Measurements from ENCODE around the gene C16orf92.

Gene C16orf92

DNA sequence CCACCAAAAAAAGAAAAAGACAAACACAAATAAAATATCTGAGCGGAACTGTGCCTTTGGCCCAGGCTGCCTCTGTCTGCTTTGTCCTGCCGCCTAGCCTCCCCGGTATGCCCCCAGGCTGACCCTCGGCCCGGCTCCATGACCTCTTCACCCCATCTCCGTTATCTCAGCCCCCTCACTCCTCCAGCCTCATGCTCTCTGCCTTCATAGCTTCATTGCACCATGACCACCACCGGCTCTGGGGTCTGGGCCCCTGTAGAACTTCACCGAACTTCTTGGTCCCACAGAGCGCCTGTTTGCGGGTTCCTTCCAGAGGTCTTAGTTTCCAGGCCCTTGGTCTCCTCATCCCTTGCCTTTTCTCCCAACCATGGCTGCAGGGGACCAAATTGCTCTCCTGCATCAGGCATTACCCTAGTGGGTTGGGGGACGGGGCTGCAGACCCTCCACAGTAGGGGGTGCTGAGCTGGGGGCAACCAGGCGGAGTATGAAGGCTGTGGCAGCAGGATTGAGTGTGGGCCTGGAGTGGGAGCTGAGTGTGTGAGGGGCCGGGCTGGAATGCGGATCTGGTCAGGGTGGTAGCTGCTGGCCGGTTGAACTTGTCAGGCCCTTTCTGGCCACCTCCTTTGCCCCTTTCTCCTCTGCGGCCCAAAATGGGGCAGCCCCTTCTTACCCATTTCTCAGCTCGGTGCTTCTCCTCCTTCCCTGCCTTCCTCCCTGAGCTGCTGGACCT lies 34.5 kb upstream of the C16orf92 start:
- no peak for DNase-seq (ENCODE audit: low spot score)

DNA sequence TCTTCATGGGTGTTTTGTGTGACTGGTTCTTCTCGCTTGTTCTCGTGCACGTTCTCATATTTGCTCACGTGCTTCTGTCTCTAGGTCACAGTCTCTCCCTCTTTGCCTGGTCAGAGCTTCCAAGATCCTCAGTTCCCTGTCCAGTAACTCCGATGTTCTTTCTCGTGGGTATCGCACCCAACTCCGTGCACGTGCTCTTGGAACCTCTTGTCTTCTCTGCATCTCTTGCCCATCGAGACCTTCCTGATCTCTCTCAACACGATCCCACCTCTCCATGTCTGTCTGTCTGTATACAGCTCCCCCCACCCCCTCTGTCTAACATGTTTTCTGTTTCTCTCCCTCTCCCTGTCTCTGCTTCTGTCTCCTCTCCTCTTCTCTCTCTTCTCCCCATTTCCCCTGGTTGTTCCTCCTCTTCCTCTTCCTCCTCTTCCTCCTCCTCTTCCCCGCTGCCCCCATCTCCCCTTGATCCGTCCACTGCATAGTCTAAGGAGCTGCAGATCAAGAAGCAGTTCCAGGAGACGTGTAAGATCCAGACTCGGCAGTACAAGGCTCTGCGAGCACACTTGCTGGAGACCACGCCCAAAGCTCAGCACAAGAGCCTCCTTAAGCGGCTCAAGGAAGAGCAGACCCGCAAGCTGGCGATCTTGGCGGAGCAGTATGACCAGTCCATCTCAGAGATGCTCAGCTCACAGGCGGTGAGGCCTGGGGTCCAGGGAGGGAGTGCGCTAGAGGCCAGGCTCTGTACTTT lies 33.7 kb upstream of the C16orf92 start:
- DNase-seq (ENCODE audit: low spot score), result no peak

DNA sequence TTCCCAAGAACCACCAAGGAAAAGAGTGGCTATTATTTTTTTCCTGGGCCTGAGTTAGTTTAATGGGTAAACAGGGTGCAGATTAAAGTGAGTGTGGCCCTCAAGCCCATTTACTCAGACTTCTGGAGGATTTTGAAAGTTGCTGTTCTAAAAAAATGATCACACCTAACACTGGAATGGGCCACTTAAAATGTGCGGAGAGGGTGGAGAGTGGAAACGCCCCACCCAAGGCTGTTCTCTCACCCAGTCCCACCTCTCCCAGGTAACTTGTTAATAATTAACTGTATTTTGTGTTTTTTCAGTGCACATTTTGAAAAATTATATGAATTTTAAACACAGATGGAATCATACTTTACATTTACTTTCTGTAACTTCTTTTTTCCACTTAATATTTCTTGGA lies 33.0 kb upstream of the C16orf92 start:
- no peak for DNase-seq (ENCODE audit: low spot score)

DNA sequence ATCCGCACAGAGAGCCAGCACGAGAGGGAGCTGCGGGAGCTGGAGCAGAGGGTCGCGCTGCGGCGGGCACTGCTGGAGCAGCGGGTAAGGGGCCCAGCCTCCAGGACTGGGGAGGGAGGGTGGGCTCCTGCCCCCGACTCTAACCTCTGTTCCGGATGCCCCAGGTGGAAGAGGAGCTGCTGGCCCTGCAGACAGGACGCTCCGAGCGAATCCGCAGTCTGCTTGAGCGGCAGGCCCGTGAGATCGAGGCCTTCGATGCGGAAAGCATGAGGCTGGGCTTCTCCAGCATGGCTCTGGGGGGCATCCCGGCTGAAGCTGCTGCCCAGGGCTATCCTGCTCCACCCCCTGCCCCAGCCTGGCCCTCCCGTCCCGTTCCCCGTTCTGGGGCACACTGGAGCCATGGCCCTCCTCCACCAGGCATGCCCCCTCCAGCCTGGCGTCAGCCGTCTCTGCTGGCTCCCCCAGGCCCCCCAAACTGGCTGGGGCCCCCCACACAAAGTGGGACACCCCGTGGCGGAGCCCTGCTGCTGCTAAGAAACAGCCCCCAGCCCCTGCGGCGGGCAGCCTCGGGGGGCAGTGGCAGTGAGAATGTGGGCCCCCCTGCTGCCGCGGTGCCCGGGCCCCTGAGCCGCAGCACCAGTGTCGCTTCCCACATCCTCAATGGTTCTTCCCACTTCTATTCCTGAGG lies 32.0 kb upstream of the C16orf92 start:
- DNase-seq (ENCODE audit: low spot score), result no peak

DNA sequence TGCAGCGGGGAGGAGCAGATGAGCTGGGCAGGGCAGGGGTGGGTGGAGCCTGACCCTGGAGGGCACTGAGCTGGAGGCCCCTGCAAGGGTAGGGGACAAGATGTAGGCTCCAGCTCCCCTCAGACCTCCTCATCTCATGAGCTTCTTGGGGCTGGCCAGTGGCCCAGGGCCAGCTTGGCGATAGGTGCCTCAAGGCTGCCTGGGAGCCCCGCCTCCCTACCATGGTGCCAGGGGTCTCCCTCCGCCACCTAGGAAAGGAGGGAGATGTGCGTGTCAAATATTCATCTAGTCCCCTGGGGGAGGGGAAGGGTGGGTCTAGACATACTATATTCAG lies 31.5 kb upstream of the C16orf92 start:
- DNase-seq (ENCODE audit: low spot score), result no peak

DNA sequence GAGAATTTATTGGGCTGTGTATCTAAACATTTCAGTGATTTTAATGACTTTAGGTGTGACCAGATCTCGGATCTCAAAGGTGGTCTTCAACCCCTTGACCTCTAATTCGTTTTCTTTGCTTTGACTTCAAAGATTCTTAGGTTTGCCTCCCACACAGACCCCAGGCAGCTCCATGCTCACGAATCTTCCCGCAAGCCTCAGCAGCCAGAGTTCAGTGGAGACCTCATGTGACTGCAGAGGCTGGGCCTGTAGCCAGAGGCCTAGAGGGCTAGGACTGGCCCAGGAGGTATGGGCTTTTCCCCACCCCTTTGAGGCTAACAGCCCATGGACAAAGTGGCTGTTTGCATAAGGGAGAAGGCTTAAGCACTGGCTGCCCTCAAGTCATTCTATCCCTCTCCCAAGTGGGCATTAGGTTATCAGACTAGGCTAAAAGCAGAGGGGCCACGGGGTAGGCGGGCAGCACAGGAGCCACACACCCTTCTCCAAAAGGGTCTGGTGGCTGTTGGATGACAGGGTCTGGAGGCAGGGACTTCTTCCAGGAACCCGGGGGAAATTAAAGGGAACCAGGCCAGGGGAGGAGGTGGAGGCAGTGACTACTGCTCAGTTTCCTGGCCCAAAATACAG lies 30.5 kb upstream of the C16orf92 start:
- no peak for DNase-seq (ENCODE audit: low spot score)

DNA sequence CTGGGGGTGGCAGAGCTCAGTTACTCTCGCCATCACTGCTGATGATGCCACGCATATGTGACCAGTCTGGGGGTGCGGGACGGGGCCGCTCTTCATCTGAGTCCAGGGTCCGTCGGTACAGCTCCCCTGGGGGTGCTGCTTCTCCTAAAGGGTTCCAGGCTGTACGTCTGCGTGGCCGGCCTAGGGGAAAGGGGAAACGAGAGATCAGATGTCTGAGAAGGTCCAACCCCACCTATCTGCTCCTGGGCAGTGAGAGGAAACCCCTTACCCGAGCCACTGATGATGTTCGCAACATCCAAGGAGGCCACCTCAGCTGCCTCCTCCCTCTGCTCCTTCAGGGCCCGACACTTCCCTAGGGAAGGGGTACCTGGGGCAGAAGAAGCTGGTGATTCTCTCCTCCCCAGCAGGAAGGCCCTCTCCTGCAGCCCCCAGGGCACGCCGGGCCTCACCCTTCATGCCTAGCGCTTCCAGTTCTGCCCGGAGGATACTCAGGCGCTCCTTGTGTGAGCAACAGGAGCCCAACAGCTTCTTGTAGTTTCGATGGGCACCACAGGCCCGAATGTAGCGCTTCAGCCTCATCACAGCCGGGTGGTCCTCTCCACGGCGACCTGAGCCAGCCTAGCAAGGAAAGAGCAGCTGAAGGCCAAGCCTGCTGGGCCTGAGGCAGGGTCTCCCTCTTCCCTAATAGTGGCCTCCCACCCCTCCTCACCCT lies 29.7 kb upstream of the C16orf92 start:
- DNase-seq (ENCODE audit: low spot score), result no peak

DNA sequence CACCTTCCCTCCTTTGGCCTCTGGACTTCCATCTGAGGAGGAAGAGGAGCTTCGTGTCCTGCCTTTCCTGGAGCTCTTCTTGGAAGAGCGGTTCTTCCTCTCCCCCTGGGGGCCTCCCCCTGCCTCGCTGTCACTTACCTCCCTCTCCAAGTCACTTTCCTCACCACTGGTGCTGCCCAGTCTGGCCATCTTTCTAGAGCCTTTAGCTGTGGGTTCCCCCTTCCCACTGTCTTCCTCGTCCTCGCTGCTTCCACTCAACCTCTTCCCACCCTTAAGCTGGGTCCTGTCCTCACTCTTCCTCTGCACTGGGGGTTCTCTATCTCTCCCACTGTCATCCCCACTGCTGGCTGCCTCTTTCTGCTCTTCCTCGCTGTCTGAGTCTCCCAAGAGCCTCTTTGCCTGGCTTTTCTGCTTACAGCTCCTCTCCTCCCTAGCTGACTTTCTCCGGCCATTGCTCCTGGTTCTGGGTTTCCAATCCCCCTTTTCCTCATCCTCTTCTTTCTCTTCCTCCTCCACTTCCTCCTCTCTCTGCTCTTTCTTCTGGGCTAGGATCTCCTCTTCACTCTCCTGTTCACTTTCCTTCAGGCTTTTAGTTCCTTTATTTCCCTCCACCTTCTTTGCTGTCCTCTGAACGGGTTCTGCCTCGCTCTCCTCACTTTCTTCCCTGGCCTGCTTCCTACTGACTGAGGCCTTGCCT lies 28.9 kb upstream of the C16orf92 start:
- no peak for DNase-seq (ENCODE audit: low spot score)

DNA sequence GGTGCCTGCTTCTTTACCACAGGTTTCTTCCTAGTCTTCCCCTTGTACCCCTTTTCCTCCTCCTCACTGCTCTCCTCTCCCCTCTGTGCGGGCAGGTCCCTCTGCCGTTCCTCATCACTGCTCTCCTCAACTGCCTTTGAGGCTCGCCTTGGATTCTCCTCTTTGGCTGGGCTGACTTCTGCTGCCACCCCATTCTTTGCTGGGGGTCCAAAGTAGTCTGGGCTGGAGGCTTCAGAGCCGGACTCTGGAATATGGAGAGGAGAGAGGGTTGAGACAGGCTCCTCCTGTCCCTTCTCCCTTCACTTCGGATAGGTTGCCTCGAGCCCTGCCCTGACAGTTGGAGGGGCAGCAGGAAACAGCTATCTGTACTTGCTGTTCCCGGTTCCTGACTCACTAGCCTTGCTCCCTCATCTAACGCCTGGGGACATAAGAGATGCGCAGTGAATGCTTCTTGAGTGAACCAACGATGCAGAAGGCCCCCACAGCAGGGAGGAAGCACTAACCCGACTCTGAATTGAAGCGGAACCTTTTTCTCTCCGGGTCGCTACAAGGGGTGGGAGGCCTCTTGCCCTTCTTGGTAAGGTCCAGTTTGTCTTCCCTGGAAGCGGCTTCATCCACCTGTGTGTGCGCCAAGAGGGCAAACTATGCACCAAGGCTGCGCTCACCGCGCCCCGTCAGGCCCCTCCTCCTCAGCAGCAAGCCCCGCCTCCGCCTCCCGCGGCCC lies 28.2 kb upstream of the C16orf92 start:
- DNase-seq (ENCODE audit: low spot score), result no peak

DNA sequence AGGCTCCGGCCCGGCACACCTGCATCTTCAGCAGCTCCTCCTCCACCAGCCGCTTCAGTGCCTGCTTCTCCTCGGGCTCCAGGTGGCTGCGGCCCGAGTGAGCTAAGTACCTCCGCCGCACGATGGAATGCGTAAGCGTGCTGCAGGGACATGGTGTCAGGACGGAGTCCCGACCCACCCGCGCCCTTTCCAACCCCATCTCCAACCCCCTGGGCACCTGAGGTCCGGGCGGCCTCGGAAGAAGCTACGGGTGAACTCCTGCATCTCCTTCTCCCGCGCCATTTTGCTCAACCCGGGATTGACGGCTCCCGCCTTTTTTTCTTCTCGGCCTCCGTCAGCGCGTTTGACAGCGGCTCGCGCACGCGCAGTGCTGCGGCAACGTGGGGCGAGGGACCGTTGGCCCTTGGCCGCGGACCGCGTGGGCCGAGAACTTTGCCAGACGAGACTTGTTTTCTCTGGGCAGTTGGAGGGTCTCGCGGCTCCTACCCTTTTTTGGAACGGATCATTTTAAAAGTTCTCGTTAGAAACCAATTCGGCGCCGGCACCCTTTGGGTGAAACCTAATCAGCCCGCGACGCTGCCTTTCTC lies 27.6 kb upstream of the C16orf92 start, which contains the start of gene HIRIP3:
HIRIP3 (minus strand) TSS at position 294 of the 587 bp plus-strand sequence; CDS start at position 282, 12 bp downstream.
- peak; percentile 91 for DNase-seq (ENCODE audit: low spot score)

DNA sequence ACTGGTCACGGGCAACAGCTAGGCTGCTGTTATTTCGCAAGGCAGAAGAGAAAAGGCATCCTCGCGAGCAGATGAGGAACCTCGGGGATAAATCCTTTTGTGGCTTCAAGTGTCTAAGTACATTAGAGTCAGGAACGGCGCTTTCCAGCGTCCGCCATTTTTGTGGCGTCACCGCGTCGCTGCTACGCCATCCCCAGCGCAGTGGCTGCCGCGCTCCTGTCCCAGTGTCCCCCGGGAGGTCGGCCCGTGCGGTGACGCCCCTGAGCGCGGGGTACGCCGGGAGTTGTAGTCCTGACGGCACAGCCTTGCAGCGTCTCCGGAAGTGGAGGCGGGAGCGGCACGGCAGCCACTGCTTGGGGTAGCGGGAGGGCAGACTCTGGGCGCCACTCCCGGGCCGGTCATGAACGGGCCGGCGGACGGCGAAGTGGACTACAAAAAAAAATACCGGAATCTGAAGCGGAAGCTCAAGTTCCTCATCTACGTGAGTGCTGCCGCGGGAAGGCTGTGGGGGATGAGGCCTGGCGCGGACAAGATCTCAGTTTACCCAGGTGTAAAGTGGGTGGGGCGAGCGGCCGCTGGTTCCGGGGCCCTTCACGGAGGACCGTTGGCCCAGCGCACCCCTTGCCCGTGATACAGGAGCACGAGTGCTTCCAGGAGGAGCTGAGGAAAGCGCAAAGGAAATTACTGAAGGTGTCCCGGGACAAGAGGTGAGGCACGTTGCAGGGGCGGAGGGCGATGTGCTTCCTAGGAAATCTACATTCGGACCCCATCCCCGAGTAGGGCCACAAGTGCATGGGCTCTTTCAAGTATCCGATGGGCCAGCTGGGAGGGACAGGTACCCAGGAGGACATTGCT lies 26.9 kb upstream of the C16orf92 start, which contains the start of gene INO80E:
INO80E (plus strand) TSS at position 331 of the 855 bp plus-strand sequence; CDS start at position 401, 70 bp downstream.
- DNase-seq (ENCODE audit: low spot score), result peak; percentile 97

DNA sequence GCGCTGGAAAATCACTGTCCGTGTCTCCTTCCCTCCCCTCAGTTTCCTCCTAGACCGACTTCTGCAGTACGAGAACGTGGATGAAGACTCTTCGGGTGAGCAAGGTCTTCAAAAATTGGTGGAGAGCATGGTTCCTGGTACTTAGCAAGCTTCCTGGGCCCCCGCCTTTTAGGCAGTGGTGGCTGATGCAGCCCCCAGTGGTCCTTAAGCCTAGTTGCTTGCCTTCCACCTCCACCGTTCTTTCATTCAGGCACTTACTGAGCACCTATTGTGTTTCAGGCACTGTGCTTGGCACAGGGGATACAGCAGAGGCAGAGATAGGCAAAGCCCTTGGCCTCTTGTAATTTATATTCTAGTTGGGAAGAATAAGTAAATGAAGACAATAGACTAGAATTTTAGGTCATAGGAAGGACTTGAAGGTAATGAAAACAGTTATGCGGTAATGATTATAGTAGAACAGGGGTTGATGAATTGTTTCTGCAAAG lies 26.2 kb upstream of the C16orf92 start:
- no peak for DNase-seq (ENCODE audit: low spot score)

DNA sequence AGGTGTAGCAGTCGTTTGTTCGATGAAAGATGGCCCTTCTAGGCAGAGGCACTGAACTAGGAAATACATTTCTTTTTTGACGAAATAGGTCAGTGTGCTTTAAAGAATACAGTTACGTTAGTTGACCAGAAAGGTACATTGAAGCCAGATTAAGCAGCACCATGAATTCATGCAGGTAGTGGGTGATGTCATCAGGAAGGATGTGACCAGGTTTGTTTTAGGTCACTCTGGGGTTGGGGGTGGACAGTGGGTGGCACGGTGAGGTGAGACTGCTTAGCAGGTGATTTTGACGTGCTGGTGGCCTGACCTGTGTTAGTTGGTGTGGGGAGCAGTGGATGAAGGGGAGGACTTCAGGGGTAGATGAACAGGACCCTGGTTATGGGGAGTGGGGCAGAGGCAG lies 23.4 kb upstream of the C16orf92 start:
- no peak for DNase-seq (ENCODE audit: low spot score)

DNA sequence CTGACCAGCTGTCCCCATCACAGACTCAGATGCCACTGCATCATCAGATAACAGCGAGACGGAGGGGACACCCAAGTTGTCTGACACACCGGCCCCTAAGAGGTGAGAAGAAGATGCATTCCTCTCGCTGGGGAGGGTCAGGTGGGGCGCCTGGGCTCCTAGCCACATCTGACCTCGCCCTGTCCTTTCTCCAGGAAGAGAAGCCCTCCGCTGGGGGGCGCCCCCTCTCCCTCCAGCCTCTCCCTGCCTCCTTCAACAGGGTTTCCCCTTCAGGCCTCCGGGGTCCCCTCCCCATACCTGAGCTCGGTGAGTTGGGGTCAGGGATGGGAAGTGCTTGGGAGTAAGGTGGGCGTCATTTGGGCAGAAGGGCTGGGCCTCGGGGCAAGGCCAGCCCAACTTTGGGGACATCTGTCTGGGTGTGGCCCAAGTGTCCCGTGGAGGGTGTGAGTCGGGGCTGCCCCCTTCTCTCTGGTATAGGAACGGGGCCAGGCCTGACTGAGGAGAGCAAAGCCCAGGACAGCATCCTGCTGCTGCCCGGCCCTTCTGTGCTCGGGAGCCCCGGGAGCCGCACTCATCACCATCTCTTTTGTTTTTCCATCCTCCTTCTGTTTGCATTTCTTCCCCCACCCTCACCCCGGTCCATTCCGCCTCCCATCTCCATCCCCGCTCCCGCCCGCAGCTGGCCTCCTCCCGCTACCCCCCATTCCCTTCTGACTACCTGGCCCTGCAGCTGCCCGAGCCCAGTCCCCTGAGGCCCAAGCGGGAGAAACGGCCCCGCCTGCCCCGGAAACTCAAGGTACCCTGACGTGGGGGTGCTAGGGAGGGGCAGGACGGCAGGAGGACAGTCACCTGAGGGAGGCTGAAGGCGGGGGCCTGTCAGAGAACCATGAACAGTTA lies 22.0 kb upstream of the C16orf92 start:
- no peak for DNase-seq (ENCODE audit: low spot score)

DNA sequence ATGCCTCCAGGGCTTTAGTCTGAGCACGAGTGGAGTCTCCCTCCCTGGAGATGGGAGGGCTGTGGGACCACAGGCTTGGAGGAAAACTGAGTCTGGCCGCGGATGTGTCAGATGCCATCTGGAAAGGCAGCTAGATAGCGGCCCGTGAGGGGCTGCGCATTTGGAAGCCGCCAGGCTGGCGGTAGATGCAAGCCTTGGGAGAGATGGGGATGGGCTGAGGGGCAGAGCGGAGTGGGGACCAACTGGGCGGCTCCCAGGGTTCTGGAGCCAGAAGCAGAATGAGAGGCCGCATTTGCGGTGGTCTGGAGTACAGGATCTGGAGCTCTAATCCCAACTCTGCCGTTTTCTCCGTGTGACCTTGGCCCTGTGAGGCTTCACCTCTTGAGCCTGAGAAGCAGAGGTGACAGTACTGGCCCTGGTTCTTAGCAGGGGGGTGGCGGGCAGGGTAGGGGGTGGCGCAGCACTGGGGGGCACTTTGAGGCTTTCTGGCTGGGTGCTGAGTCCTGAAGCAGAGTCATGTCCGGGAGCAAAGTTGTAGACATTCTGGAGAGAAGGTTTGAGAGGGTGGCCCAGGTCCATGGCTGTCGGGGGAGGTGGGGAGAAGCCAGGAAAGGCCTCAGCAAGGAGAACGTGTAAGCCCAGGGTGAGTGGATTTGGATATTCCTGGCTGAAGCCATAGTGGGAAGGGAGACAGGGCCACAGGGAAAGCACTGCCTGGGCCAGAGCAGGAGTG lies 20.2 kb upstream of the C16orf92 start:
- DNase-seq (ENCODE audit: low spot score), result no peak

DNA sequence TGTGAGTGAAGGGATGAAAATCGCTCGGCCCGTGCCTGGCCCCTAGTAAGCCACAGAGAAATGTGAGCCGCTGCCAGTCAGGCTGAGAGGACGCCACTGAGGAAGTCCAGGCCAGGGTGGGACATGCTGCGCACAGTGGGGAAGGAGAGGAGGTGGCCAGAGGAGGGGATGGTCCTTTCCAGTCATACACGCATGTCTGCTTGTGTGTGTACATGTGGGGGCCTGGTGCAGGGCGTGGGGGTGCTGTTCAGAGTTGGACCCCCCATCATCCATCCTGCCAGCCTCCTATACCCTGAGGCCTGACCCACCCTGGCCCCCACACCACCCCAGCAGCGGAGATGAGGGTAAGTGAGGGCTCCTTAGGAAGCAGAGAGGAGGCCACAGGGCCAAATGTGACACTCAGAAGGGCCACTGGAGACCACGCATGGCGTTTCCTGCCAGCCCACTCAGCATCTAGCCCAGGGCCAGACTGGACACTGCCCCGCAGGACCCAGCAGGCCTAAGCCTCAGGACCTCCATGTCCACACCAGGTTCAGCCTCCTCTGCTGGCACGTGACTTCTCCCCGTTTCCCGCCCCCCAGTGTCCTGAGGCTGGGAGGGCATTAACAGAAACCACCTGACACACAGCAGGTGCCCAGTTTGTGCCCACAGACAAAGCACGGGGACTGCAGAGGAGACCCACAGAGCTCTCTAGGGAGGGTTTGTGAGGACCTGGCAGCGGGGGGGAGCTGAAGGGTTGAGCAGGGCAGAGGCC lies 19.2 kb upstream of the C16orf92 start:
- DNase-seq (ENCODE audit: low spot score), result no peak
